ENCODE results near the gene SV2B. TPM values are rescaled to one million over a fixed set of nuclear protein-coding genes. Genes with fewer than 3 reads are reported as not detected.

The SV2B gene
- total and polyA plus RNA-seq, 9 of the 15 experiments (the other 6 are each of a cell fraction or from before 2014, with no cell fraction given) = 0.01 to 0.25 (median 0.11) TPM

DNA sequence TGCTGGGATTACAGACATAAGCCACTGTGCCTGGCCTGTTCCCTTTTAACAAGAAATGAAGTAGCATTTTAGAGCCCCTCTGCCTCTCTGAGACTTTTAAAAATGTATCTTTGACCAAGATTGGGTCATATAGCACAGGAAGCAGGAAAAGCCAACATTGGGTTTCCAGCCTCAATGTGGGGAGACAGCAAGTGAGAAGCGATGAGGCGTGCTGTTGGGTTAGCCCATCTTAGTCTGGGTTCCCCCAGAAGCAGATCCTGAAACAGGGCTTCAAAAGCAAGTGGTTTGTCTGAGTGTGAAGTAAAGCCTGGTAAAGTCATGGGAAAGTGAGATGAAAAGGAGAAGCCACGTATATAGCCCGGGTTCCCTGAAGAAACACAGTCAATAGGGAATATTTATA, 48.2 kb downstream of the SV2B start (continued):
- TF ChIP-seq DDX20 (tag; IDR thresholded peaks at IDR 0.05; ENCODE audit: low read depth) (no peak), ZBTB7A (IDR thresholded peaks at IDR 0.05; ENCODE audit: borderline replicate concordance, control insufficient read depth, low read depth, low read length) (no peak), ZNF584 (CRISPR knock-in tag; IDR thresholded peaks at IDR 0.05; ENCODE audit: low read depth) (no peak), TCFL5 (CRISPR knock-in tag; conservative IDR thresholded peaks at IDR 0.05) (no peak)

- intact Hi-C loops (cut with micrococcal nuclease) (no loop called here), in situ Hi-C loops (cut with MboI) (no loop called here)
- Histone ChIP-seq H2AFZ (ENCODE audit: low read depth, low read length) (no peak overlapping the region), H3K79me2 (ENCODE audit: control insufficient read depth, insufficient read depth, low read length) (no peaks in the 10 kb centered on the region), H3K9me3 (replicated peaks; ENCODE audit: control insufficient read depth, insufficient read depth, low read depth, low read length) (no peaks in the 10 kb centered on the region), H3K4me2 (ENCODE audit: insufficient read depth, low read length) (no peak overlapping the region), H3K4me3 (no peak overlapping the region), H3K27me3 (ENCODE audit: control insufficient read depth in 2 of 2, insufficient read depth in 2 of 2, low read length in 2 of 2) (no peaks in the 10 kb centered on the region; a peak in 2 of 5 replicates), H3K9me1 (ENCODE audit: control insufficient read depth, insufficient read depth, low read length) (no peaks in the 10 kb centered on the region), H4K20me1 (replicated peaks; ENCODE audit: control insufficient read depth, insufficient read depth, low read length) (no peaks in the 10 kb centered on the region), H3K36me3 (ENCODE audit: control insufficient read depth, insufficient read depth, low read length) (no peaks in the 10 kb centered on the region), H3K9ac (ENCODE audit: insufficient read depth in 1 of 2, low read depth in 2 of 2, low read length in 2 of 2) (no peak overlapping the region), H3K4me1 (replicated peaks in 1 of 2; ENCODE audit: control insufficient read depth in 2 of 2, insufficient read depth in 2 of 2, low read length in 2 of 2) (no peaks in the 10 kb centered on the region), H3K27ac (ENCODE audit: extremely low read depth, low read depth, low read length) (no peak overlapping the region)
- FAIRE-seq (no peak), DNase-seq (ENCODE audit: extremely low read depth in 1 of 4, low spot score in 3 of 4) (no peak), ATAC-seq (no peak)
- ChIA-PET POLR2A (interaction anchor here (0.6 to 1.1 kb wide), 2 partner anchors 46 to 70 kb away, joined by 3 read pairs; no protein-coding TSS in a partner anchor), CTCF (ENCODE audit: low intra/inter-chr PET ratio) (no interaction called here)
- no TSS peak for BruUV-seq (replicated peaks)
- WGBS (ENCODE audit: insufficient coverage, low coverage, missing lambda C conversion rate) = 2% methylated on average over 4 of the region's 4 CpGs
- TF ChIP-seq GATA2 (CRISPR knock-in tag; IDR thresholded peaks at IDR 0.05) = no peak
- no peak for TF ChIP-seq USF2 (CRISPR knock-in tag; IDR thresholded peaks at IDR 0.05)
- TF ChIP-seq, protein P1, sequence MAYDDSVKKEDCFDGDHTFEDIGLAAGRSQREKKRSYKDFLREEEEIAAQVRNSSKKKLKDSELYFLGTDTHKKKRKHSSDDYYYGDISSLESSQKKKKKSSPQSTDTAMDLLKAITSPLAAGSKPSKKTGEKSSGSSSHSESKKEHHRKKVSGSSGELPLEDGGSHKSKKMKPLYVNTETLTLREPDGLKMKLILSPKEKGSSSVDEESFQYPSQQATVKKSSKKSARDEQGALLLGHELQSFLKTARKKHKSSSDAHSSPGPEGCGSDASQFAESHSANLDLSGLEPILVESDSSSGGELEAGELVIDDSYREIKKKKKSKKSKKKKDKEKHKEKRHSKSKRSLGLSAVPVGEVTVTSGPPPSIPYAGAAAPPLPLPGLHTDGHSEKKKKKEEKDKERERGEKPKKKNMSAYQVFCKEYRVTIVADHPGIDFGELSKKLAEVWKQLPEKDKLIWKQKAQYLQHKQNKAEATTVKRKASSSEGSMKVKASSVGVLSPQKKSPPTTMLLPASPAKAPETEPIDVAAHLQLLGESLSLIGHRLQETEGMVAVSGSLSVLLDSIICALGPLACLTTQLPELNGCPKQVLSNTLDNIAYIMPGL (CRISPR knock-in tag; IDR thresholded peaks at IDR 0.05) = no peak
- no peak for TF ChIP-seq ZNF77 (CRISPR knock-in tag; IDR thresholded peaks at IDR 0.05)
- TF ChIP-seq PATZ1 (CRISPR knock-in tag; IDR thresholded peaks at IDR 0.05; ENCODE audit: borderline replicate concordance) = no peak
These were observed 50.6 kb downstream of the SV2B start for GRCh38 chr15:91150502-91151160.

Measured in K562 (cell line).